HepG2 (cell line): ENCODE measurements around the gene TM9SF4. TPM values are rescaled to one million over a fixed set of nuclear protein-coding genes. Genes with fewer than 3 reads are reported as not detected.

Experiments
- ATAC-seq: fragments of 200-7000 bp; cut with Tn5 transposase; 3 replicates; pipeline ENCODE4 v1.9.1; 2020; ENCODE audit warnings: mild to moderate bottlenecking, moderate library complexity
- BruUV-seq: library from RNA; stranded (reverse); fragments of 400-500 nt; replicated peaks from 2 replicates; lab custom pipeline; 2021; lab: Mats Ljungman, UMichigan
- CTCF ChIA-PET: fragments of 300-600 bp; formaldehyde crosslinking; extraction: SDS; loops from one replicate; lab custom pipeline; 2021; ENCODE audit warnings: low total read pairs, inconsistent platforms, low intra/inter-chr PET ratio; lab: Yijun Ruan, JAX
- POLR2A ChIA-PET: fragments of 350-600 bp; sonication (Branson Sonifier 250); formaldehyde crosslinking; loops from one replicate; lab custom pipeline; 2020; ENCODE audit warnings: antibody characterized with exemption, inconsistent platforms; lab: Yijun Ruan, JAX
- DNase-seq: peaks from one replicate; pipeline ENCODE4 v3.0.0-alpha.2; 2015; ENCODE audit warnings: low spot score
- FAIRE-seq: peaks from 3 replicates; lab custom pipeline; 2011; peaks lifted over from hg19 to GRCh38; lab: Jason Lieb, UNC
- H2AFZ ChIP-seq: one replicate; pipeline ENCODE4 v1.6.1; 2011; ENCODE audit warnings: low read length, inconsistent platforms
- H3K27ac ChIP-seq: fragments of 300-600 bp; 3 replicates; pipeline ENCODE4 v1.8.0; 2011; ENCODE audit warnings: mixed run types, mild to moderate bottlenecking, mixed read lengths, low read length, inconsistent platforms; ENCODE audit not compliant: insufficient read depth; ENCODE audit errors: extremely low read length
- H3K27me3 ChIP-seq, 2 experiments: fragments of 200-600 bp in 1 of 2; 2 replicates in 1 of 2; 3 replicates in 1 of 2; pipeline versions ENCODE4 v1.6.0 to v1.8.0; 2011; ENCODE audit warnings: low read length in 2 of 2, mild to moderate bottlenecking in 2 of 2, moderate library complexity in 2 of 2, inconsistent platforms in 1 of 2; ENCODE audit not compliant: insufficient read depth in 2 of 2, control insufficient read depth in 1 of 2
- H3K36me3 ChIP-seq, 2 experiments: fragments of 200-600 bp in 1 of 2; replicated peaks in 1 of 2; 2 replicates in 1 of 2; 3 replicates in 1 of 2; pipeline versions ENCODE4 v1.5.1 to v1.8.0; 2011; ENCODE audit warnings: low read length in 2 of 2, inconsistent platforms in 1 of 2; ENCODE audit not compliant: insufficient read depth in 2 of 2, control insufficient read depth in 1 of 2
- H3K4me1 ChIP-seq: 2 replicates; pipeline ENCODE4 v1.5.1; 2012; ENCODE audit warnings: low read length, inconsistent platforms; ENCODE audit not compliant: insufficient read depth
- H3K4me2 ChIP-seq: 2 replicates; pipeline ENCODE4 v1.6.0; 2011; ENCODE audit warnings: low read depth, low read length, inconsistent platforms
- H3K4me3 ChIP-seq, 3 experiments: fragments of 200-600 bp in 1 of 3; sonication (generic), shearing (Covaris generic) in 1 of 3; replicated peaks in 1 of 3; 2 replicates each; pipeline ENCODE4 v1.5.1; 2011 to 2016; ENCODE audit warnings: low read length in 3 of 3, inconsistent platforms in 2 of 3, low read depth in 2 of 3, mild to moderate bottlenecking in 2 of 3, control low read depth in 1 of 3, mixed read lengths in 1 of 3; ENCODE audit not compliant: insufficient read depth in 1 of 3
- H3K79me2 ChIP-seq: one replicate; pipeline ENCODE4 v1.6.1; 2011; ENCODE audit warnings: low read length, inconsistent platforms; ENCODE audit not compliant: insufficient read depth
- H3K9ac ChIP-seq: 2 replicates; pipeline ENCODE4 v1.6.0; 2011; ENCODE audit warnings: mild to moderate bottlenecking, low read depth, low read length, inconsistent platforms; ENCODE audit not compliant: insufficient read depth
- H3K9me3 ChIP-seq: 2 replicates; pipeline ENCODE4 v1.5.1; 2012; ENCODE audit warnings: mild to moderate bottlenecking, low read length
- H4K20me1 ChIP-seq: 2 replicates; pipeline ENCODE4 v1.6.0; 2011; ENCODE audit warnings: inconsistent platforms, mild to moderate bottlenecking, low read length, moderate library complexity; ENCODE audit not compliant: insufficient read depth
- BHLHE40 ChIP-seq: IDR thresholded peaks from 2 replicates; pipeline ENCODE4 v1.6.1; 2011; ENCODE audit warnings: low read length, improper control_type of control experiment
- FOSL2 ChIP-seq: sonication (generic); formaldehyde crosslinking; IDR thresholded peaks from 2 replicates; pipeline ENCODE4 v1.4.0; 2020; ENCODE audit warnings: missing genetic modification reagents
- HMG20A ChIP-seq: IDR thresholded peaks from 2 replicates; pipeline ENCODE4 v1.6.1; 2016; ENCODE audit warnings: borderline replicate concordance
- MBD4 ChIP-seq: IDR thresholded peaks from 2 replicates; pipeline ENCODE4 v1.6.1; 2012; ENCODE audit warnings: low read length, inconsistent platforms, borderline replicate concordance
- MXD4 ChIP-seq: IDR thresholded peaks from 2 replicates; pipeline ENCODE4 v1.6.1; 2016; ENCODE audit warnings: mild to moderate bottlenecking, missing biosample characterization, missing genetic modification reagents
- MXI1 ChIP-seq: IDR thresholded peaks from 3 replicates; pipeline ENCODE4 v1.6.1; 2012; ENCODE audit warnings: low read depth, low read length, inconsistent platforms, borderline replicate concordance
- POLR2AphosphoS2 ChIP-seq: IDR thresholded peaks from 2 replicates; pipeline ENCODE4 v1.6.1; 2011; ENCODE audit warnings: low read depth, low read length, improper control_type of control experiment
- RBFOX2 ChIP-seq: fragments of 200-400 bp; formaldehyde crosslinking; IDR thresholded peaks from 2 replicates; pipeline ENCODE4 v1.6.1; 2017; ENCODE audit warnings: low read depth, mild to moderate bottlenecking, low read length
- SCMH1 ChIP-seq: sonication (generic); formaldehyde crosslinking; IDR thresholded peaks from 2 replicates; pipeline ENCODE4 v1.9.0; 2021; ENCODE audit warnings: missing genetic modification reagents, mild to moderate bottlenecking, borderline replicate concordance
- TSC22D2 ChIP-seq: sonication (generic); formaldehyde crosslinking; IDR thresholded peaks from 2 replicates; pipeline ENCODE4 v1.5.1; 2020; ENCODE audit warnings: missing genetic modification reagents, mild to moderate bottlenecking, borderline replicate concordance
- ZNF263 ChIP-seq: sonication (generic); formaldehyde crosslinking; IDR thresholded peaks from 2 replicates; pipeline ENCODE4 v1.4.0; 2020; ENCODE audit warnings: missing genetic modification reagents
- ZNF331 ChIP-seq: sonication (generic); formaldehyde crosslinking; IDR thresholded peaks from 2 replicates; pipeline ENCODE4 v1.4.0; 2020; ENCODE audit warnings: missing genetic modification reagents
- ZNF33A ChIP-seq: sonication (generic); formaldehyde crosslinking; IDR thresholded peaks from 2 replicates; pipeline ENCODE4 v1.5.1; 2020; ENCODE audit warnings: missing genetic modification reagents, mild to moderate bottlenecking, moderate library complexity, borderline replicate concordance
- ZNF441 ChIP-seq: sonication (generic); formaldehyde crosslinking; IDR thresholded peaks from 2 replicates; pipeline ENCODE4 v1.7.0; 2021; ENCODE audit warnings: missing genetic modification reagents, borderline replicate concordance
- ZNF567 ChIP-seq: sonication (generic); formaldehyde crosslinking; IDR thresholded peaks from 2 replicates; pipeline ENCODE4 v1.8.1; 2023; ENCODE audit warnings: mild to moderate bottlenecking, missing genetic modification reagents, borderline replicate concordance
- ZNF678 ChIP-seq: sonication (generic); formaldehyde crosslinking; IDR thresholded peaks from 2 replicates; pipeline ENCODE4 v1.4.0; 2020; ENCODE audit warnings: mild to moderate bottlenecking, missing genetic modification reagents
- ZNF720 ChIP-seq: sonication (generic); formaldehyde crosslinking; IDR thresholded peaks from 2 replicates; pipeline ENCODE4 v1.4.0; 2020; ENCODE audit warnings: missing genetic modification reagents
- ZNF790 ChIP-seq: sonication (generic); formaldehyde crosslinking; IDR thresholded peaks from 2 replicates; pipeline ENCODE4 v1.8.0; 2022; ENCODE audit warnings: missing genetic modification reagents, mild to moderate bottlenecking, borderline replicate concordance
- ZSCAN21 ChIP-seq: sonication (generic); formaldehyde crosslinking; IDR thresholded peaks from 2 replicates; pipeline ENCODE4 v1.8.0; 2022; ENCODE audit warnings: mild to moderate bottlenecking, missing genetic modification reagents, moderate library complexity, borderline replicate concordance
- WGBS: methylation state at CpG from one replicate; pipeline ENCODE4 v1.1.6; 2017; ENCODE audit warnings: low lambda C conversion rate; 5-methylcytosine and 5-hydroxymethylcytosine counted together
- in situ Hi-C: cut with HindIII; loops from 2 replicates; pipeline ENCODE4 v1.10.0; 2017; ENCODE audit warnings: low pct_unique_long_range_greater_than_20kb; ENCODE audit not compliant: extremely low pct_ligation_motif_present
- intact Hi-C: fragments of 100-400 bp; cut with micrococcal nuclease; formaldehyde crosslinking; loops from one replicate; pipeline ENCODE4 v1.10.0; 2022; ENCODE audit not compliant: unreplicated experiment
- polyA plus RNA-seq, 8 experiments: library from polyadenylated mRNA; depleted of rRNA in 3 of 8; stranded (reverse) in 7 of 8; unstranded in 1 of 8; fragments of >200 nt; fragmentation: Illumina TruSeq in 4 of 8; extraction: Trizol in 4 of 8; gene quantifications; 2 replicates each; pipeline versions ENCODE4 v1.2.1 to v1.2.3, GENCODE V29; 2011 to 2016; ENCODE audit warnings: low read depth in 4 of 8, missing spikeins in 1 of 8, mixed read lengths in 1 of 8; ENCODE audit not compliant: insufficient read depth in 1 of 8
- total RNA-seq, 5 experiments: library from RNA; depleted of rRNA; stranded (reverse); fragments of >200 nt; fragmentation: Illumina TruSeq; extraction: Trizol; gene quantifications; 2 replicates each; pipeline ENCODE4 v1.2.3, GENCODE V29; 2016; ENCODE audit warnings: low read depth in 1 of 5

Gene TM9SF4
- total and polyA plus RNA-seq, 2 of the 13 experiments (the other 11 are each of a cell fraction or from before 2014, with no cell fraction given) = 53.5 to 171 TPM

DNA sequence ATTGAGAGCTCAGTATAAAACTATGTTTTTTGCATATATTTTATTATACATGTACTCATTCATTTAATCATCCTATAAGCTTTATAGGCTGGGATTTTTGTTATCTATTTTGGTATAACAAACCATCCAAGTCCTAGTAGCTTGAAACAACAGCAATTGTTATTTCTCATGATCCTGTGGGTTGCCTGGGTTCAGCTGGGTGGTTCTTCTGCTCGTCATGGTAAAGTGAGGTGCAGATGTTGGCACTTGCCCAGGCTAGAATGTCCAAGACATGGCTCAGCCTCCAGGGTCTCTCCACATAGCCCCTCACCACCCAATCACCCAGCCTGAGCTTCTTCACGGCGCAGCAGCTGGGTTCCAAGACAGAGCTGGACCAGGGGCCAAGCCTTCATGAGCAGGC is 20.8 kb upstream of the TM9SF4 start:
- DNase-seq (no peak), ATAC-seq (no peak), FAIRE-seq (no peak)
- Histone ChIP-seq H3K9me3 (no peaks in the 10 kb centered on the region), H3K36me3 (no peaks in the 10 kb centered on the region), H3K27me3 (peaks cover 14 to 48% of the 10 kb centered on the region in 2 experiments; a peak in 4 of 5 replicates), H2AFZ (no peak overlapping the region), H3K79me2 (no peaks in the 10 kb centered on the region), H3K27ac (no peak overlapping the region), H4K20me1 (no peaks in the 10 kb centered on the region), H3K4me1 (0 out of 2 replicates have a peak, but pooled peaks cover 4% of the 10 kb centered on the region), H3K4me2 (no peak overlapping the region), H3K9ac (no peak overlapping the region), H3K4me3 (no peak overlapping the region)
- BruUV-seq = no TSS peak
- intact Hi-C loops = no loop called here
- in situ Hi-C loops = no loop called here
- TF ChIP-seq POLR2AphosphoS2 (no peak), ZNF331 (CRISPR knock-in tag) (peak; percentile 99)
- ChIA-PET CTCF (no interaction called here), POLR2A (no interaction called here)
- 44% methylated on average over 3 of the region's 3 CpGs for WGBS

- no peaks in the 10 kb centered on the region for H3K79me2 ChIP-seq
- in situ Hi-C loops = loop anchor here (10.0 kb wide), 1 partner anchor 265 kb away; no protein-coding TSS in a partner anchor
- no peak overlapping the region for H3K4me2 ChIP-seq
- H3K4me1 ChIP-seq = 0 out of 2 replicates have a peak, but pooled peaks cover 4% of the 10 kb centered on the region
- peaks cover 11 to 46% of the 10 kb centered on the region in 2 experiments; a peak in 4 of 5 replicates for H3K27me3 ChIP-seq
- H3K9me3 ChIP-seq = no peaks in the 10 kb centered on the region
- FAIRE-seq (no peak), ATAC-seq (no peak), DNase-seq (no peak)
- TF ChIP-seq SCMH1 (CRISPR knock-in tag) (no peak), ZNF678 (CRISPR knock-in tag) (no peak), ZNF790 (CRISPR knock-in tag) (no peak), ZNF441 (no peak), MBD4 (no peak), RBFOX2 (no peak), ZNF33A (CRISPR knock-in tag) (no peak), ZNF263 (CRISPR knock-in tag) (no peak), MXD4 (CRISPR knock-in tag) (no peak), MXI1 (no peak), ZNF567 (CRISPR knock-in tag) (no peak), HMG20A (no peak), ZNF720 (CRISPR knock-in tag) (no peak), BHLHE40 (no peak), TSC22D2 (CRISPR knock-in tag) (no peak), ZSCAN21 (CRISPR knock-in tag) (no peak), FOSL2 (CRISPR knock-in tag) (no peak)
- H3K27ac ChIP-seq = no peak overlapping the region
- no peaks in the 10 kb centered on the region for H3K36me3 ChIP-seq
- no TSS peak for BruUV-seq
- CTCF ChIA-PET = no interaction called here
- POLR2A ChIA-PET = no interaction called here
- H2AFZ ChIP-seq = no peak overlapping the region
- no peak overlapping the region for H3K4me3 ChIP-seq
- no peaks in the 10 kb centered on the region for H4K20me1 ChIP-seq
- no peak overlapping the region for H3K9ac ChIP-seq
- intact Hi-C loops = loop anchor here (5.0 kb wide), 1 partner anchor 57 kb away; no protein-coding TSS in a partner anchor
- WGBS = 0% methylated on average over 5 of the region's 5 CpGs
Observed at GRCh38 chr20:32089637-32090362, 19.7 kb upstream of the TM9SF4 start.
